Neuron (in vitro differentiated cells): ENCODE measurements around the gene UGT8.
A peak's percentile ranks its signal among the peaks of the same experiment; 100 is the strongest.
"Not testable (repeated sequence)": the region's sequence is repeated elsewhere in the genome, so short reads cannot be mapped to it uniquely, and the experiment has no call there.

Experiments
- H2AFZ ChIP-seq: one replicate; pipeline ENCODE4 v1.6.1; 2013; ENCODE audit warnings: low read depth, mild to moderate bottlenecking, inconsistent platforms, low read length, moderate library complexity
- H3K27me3 ChIP-seq: one replicate; pipeline ENCODE4 v1.6.1; 2013; ENCODE audit warnings: low read length; ENCODE audit not compliant: insufficient read depth
- H3K36me3 ChIP-seq: one replicate; pipeline ENCODE4 v1.6.1; 2013; ENCODE audit warnings: low read length; ENCODE audit not compliant: insufficient read depth
- H3K4me1 ChIP-seq: one replicate; pipeline ENCODE4 v1.6.1; 2013; ENCODE audit warnings: low read length; ENCODE audit not compliant: insufficient read depth
- H3K4me3 ChIP-seq: 2 replicates; pipeline ENCODE4 v1.5.1; 2013; ENCODE audit warnings: mild to moderate bottlenecking, low read length, moderate library complexity
- H3K9me3 ChIP-seq: one replicate; pipeline ENCODE4 v1.6.1; 2013; ENCODE audit warnings: low read length

UGT8 gene

DNA sequence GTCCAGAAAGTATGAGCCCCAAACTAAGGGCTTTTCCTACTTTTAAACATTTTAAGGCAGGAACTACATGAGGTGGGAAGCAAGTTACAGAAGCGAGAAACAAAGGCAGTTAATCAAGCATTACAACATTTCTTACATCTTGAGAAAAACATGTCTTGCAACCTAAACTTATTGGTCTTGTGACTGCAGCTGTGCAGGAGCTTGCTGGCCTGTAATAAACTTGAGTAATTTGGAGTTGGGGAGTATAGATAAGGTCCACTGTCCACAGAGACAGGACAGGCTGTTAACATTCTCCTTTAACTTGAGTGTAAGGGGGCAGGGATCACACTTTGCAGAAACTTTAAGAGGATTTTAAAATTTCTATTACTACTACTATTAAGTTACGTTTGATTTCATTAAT is 2.7 kb upstream of the UGT8 start:
- no peaks in the 10 kb centered on the region for H3K9me3 ChIP-seq
- H3K27me3 ChIP-seq = peaks cover 44% of the 10 kb centered on the region
- no peak overlapping the region for H3K4me3 ChIP-seq
- H3K36me3 ChIP-seq = no peaks in the 10 kb centered on the region
- no peak overlapping the region for H2AFZ ChIP-seq
- H3K4me1 ChIP-seq = peaks cover 15% of the 10 kb centered on the region

DNA sequence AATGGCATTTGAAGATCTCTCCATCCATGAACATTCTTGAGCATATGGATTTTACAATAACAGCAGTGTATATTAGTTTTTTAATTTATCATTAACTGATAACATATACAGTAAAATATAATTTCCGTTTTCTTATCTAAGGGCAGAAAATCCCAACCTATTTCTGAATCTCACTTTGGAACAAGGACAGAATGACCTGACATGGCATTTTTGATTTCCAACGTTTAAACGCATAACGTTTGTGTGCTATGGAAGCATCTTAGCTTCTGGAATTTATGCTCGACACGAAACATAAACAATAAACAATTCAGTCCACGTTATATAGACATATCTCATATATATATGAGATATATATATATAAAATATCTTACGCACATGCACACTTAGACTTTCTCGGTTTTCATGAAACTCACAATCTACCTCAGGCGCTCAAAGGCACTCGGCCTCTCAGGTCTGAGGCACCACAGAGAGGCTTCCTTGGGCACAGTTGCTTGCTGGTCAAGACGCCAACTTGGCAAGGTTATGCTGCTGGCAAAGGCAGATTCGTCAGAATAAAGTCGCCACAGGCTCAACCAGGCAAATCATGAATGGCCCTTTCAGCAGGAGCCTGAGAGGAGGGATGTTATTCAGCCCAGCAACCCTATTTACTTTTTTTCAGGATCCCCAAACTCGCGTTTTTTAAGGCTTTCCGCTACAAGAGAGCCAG is 1.0 kb upstream of the UGT8 start:
- Histone ChIP-seq H3K4me1 (peaks cover 15% of the 10 kb centered on the region), H2AFZ (peak overlapping the region; percentile 77), H3K9me3 (no peaks in the 10 kb centered on the region), H3K36me3 (no peaks in the 10 kb centered on the region), H3K4me3 (peak overlapping the region; percentile 46), H3K27me3 (peaks cover 49% of the 10 kb centered on the region)

DNA sequence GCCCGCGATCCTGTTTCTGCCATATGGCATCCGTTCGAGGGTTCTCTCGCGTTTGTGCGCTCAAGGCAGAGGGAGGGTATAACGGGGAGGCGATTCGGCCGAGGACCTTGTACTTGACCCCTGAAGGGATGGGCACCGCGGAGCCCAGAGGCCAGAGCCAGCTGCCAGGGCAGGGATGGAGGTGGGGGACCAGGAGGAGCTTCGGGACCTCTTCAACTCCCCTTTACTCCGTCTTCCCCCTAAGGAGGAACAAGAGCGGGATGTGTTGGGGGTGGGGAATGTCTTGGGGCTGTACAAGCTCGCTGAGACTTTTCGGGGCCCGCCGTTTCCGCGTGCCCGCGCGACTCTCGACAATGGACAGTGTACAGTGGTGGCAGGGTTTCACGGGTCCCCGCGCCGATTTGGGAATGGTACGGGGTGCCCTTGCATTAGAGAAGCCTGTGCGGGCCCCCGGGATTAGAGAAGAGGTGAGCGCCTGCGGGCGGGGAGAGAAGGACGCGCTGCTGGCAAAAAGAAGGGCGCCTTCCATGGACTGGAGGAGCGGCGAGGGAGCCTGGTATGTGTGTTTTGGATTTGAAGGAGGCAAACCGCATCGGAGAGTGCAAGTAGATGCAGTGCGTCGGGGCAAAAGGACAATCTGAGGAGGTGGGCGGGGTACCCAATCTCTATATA is 760 bp downstream of the UGT8 start:
- Histone ChIP-seq H3K9me3 (no peaks in the 10 kb centered on the region), H3K4me1 (peaks cover 15% of the 10 kb centered on the region), H3K4me3 (peak overlapping the region; percentile 46), H2AFZ (peak overlapping the region; percentile 89), H3K36me3 (no peaks in the 10 kb centered on the region), H3K27me3 (peaks cover 50% of the 10 kb centered on the region)

DNA sequence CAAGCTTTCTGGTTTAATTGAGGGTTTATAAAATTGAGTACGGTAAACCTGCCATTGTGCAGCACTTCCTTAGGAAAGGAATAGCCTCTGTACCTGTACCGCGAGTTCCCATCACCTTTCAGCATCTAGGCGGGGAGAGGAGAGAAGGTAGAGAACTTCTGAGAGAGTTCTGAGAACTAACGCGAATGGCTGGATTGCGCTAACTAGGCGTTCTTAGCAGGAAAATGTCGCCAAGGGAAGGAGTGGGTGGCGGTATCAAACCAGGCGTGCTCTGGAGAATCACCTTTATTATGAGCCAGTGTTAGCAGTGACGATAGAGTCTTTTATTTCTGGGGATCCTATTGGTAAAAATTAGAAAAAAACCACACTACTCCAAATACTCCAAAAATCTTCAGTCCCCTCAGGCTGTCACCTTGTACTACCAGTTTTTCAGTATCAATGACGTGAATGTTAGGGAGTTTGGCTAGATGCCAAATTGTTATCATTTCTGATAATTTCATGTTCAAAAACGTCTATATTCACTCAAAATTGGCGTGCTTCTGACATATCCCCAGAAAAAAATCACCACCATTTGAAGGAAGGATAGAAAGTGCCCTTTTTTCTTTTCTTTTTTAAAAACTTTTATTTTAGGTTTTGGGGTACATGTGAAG is 1.4 kb downstream of the UGT8 start:
- H3K27me3 ChIP-seq = peaks cover 50% of the 10 kb centered on the region
- no peaks in the 10 kb centered on the region for H3K9me3 ChIP-seq
- peaks cover 15% of the 10 kb centered on the region for H3K4me1 ChIP-seq
- peak overlapping the region; percentile 46 for H3K4me3 ChIP-seq
- no peaks in the 10 kb centered on the region for H3K36me3 ChIP-seq
- H2AFZ ChIP-seq = peak overlapping the region; percentile 89

DNA sequence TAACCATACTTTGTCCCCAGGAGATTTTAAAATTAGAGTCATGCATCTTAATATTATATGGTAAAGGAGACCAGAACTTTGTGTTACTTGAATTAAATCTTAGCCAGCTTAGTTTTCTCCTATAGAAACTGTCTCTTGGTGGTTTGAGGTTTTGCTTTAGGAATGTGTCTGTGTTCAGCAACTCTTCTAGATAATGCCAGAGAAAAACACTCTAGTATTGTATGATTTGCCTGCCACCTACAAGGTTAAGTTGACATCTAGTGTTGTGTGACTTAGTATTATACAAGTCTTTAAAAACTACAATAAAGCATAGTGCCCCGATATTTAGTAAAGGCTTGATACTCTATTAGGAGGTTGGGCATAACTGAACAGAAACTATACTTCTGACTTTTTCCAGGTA is 2.1 kb downstream of the UGT8 start:
- H3K4me3 ChIP-seq = no peak overlapping the region
- H3K36me3 ChIP-seq = no peaks in the 10 kb centered on the region
- peaks cover 50% of the 10 kb centered on the region for H3K27me3 ChIP-seq

DNA sequence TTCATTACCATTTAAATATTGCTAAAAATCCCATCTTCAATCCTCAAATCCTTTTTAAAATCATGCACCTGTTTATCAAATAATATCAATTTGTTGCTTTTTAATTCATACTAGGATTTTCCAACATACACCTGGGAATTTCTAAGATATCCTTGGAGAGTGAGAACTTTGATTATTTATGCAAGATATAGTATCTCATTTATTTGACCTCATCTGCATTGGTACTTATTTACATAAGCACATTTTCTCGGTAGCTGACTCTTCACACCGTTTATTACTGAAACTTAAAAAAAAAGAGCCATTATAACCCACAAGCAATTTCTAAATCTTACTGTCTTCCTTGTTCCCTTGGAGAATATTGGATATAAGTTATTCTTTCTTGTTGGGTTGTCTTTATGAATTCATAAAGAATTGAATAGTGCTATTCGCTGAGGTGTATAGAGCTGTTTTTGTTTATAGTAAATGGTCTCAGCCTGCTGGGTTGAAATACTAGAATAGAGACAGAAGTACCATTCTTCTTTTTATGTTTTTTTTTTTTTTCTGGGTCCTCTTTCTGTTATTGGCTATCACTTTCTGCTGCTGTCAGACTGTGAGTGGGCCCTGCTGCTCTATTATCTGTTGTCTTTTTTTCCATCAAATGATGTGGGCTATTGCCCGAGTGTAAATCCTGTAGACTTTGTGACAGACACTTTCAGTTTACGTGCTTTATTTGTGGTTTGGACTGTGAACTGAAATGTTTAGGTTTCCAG is 2.9 kb downstream of the UGT8 start:
- Histone ChIP-seq H3K36me3 (no peaks in the 10 kb centered on the region), H3K9me3 (no peaks in the 10 kb centered on the region), H2AFZ (no peak overlapping the region), H3K27me3 (peaks cover 48% of the 10 kb centered on the region), H3K4me3 (no peak overlapping the region), H3K4me1 (peaks cover 15% of the 10 kb centered on the region)

More for the DNA sequence above, 2.1 kb downstream of the UGT8 start:
- H3K9me3 ChIP-seq = no peaks in the 10 kb centered on the region
- no peak overlapping the region for H2AFZ ChIP-seq
- peaks cover 15% of the 10 kb centered on the region for H3K4me1 ChIP-seq

DNA sequence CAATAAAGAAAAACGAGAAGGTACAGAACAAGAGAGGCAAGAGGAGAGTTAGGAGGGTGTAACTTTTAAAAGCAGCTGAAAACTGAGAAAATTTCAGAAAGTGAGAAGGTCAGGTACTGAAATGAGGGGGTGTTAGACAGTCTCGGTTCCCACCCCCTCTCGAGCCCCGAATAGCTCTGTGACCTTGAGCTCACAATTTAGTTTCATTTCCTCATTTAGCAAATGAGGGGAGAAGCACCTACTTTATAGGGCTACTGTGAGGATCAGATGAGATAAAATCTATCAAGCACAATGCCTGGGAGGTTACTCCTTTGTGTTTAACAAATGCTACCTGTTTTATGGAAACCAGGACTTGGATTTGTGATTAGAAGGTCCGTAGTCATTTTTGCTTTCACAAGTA is 4.9 kb downstream of the UGT8 start:
- peaks cover 9% of the 10 kb centered on the region for H3K4me1 ChIP-seq
- no peak overlapping the region for H3K4me3 ChIP-seq
- H2AFZ ChIP-seq = no peak overlapping the region
- H3K27me3 ChIP-seq = peaks cover 29% of the 10 kb centered on the region
- H3K36me3 ChIP-seq = no peaks in the 10 kb centered on the region
- H3K9me3 ChIP-seq = no peaks in the 10 kb centered on the region

DNA sequence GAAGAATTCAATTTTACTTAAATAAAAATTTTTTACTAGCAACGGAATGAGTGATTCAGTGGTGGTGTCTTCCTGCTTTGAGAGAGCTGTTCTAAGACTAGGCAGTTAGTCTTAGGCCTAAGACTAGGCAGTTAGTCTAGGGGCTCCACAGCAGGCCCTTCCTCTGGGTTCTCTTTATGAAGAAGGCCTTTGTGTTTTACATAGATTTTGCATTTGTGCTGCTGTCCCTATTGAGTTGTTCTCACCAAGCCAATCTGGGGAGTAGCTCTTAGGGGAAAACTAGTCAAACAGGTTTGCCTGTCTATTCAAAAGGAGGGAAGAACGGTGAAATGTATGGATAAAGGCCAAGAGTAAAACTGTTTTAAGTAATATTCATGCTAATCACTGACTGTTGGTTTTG is 7.6 kb downstream of the UGT8 start:
- no peaks in the 10 kb centered on the region for H3K9me3 ChIP-seq
- H3K27me3 ChIP-seq = peaks cover 7% of the 10 kb centered on the region
- H3K4me3 ChIP-seq = no peak overlapping the region
- H2AFZ ChIP-seq = no peak overlapping the region
- no peaks in the 10 kb centered on the region for H3K4me1 ChIP-seq
- H3K36me3 ChIP-seq = no peaks in the 10 kb centered on the region

DNA sequence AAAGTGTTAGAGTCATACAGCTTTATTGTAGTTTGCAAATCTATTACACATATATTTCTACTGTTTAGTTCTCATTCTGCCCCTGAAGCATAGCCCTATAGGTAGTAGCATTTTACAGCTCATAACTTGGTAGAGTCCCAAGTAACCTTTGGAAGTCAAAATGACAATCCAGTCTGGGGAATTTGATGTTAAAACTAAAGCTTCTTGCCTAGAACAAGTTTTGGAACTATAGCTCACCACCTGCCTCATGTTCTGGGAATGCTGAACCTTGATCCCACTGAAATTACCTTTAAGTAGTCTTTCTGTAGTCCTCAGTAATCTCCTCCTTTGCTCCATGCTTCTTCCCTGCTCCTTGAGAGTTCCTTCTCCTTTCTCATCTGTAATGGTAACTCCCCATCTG is 8.4 kb downstream of the UGT8 start:
- H3K27me3 ChIP-seq = peaks cover 4% of the 10 kb centered on the region
- no peaks in the 10 kb centered on the region for H3K4me1 ChIP-seq
- no peak overlapping the region for H3K4me3 ChIP-seq
- no peak overlapping the region for H2AFZ ChIP-seq
- H3K9me3 ChIP-seq = no peaks in the 10 kb centered on the region
- no peaks in the 10 kb centered on the region for H3K36me3 ChIP-seq

DNA sequence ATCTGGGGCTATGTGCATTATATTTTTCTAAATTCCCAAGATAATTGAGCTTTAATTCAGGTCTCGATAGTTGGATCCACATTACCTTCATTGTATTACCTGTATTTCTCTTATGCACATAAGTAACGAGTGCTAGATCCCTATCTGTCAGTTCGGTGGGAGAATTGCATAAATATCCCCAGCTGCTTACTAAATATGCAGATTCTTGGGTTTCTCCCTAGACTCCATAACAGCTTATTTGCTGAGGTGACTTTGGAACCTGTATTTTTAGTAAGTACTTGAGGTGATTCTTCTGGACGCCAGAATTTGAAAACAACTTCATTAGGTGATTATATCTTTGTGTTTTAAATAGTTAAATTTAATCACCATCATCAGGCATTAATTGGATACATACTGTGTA is 15.0 kb downstream of the UGT8 start:
- no peaks in the 10 kb centered on the region for H3K9me3 ChIP-seq
- no peak overlapping the region for H2AFZ ChIP-seq
- H3K4me1 ChIP-seq = no peaks in the 10 kb centered on the region
- no peak overlapping the region for H3K4me3 ChIP-seq
- H3K36me3 ChIP-seq = no peaks in the 10 kb centered on the region
- no peaks in the 10 kb centered on the region for H3K27me3 ChIP-seq

DNA sequence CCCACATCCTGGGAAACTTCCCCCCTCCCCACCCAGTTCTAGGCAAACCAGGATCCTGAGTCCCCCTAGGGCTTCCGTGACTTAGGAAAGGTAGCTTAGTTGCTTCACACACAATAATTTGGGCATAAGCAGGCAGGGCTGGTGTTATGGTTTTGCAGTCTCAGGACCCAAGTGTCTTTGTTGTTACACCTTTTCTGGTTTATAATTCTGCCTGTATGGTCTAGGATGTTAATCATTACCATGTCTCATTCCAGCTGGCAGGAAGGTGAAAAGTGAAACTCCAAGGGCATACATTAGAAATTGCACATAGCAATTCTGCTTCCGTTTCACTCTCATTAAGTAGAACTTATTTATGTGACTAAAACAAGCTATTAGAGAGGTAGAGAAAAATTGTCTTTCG is 16.8 kb downstream of the UGT8 start:
- Histone ChIP-seq H3K4me3 (no peak overlapping the region), H3K36me3 (no peaks in the 10 kb centered on the region), H3K4me1 (no peaks in the 10 kb centered on the region), H2AFZ (no peak overlapping the region), H3K27me3 (no peaks in the 10 kb centered on the region), H3K9me3 (no peaks in the 10 kb centered on the region)

DNA sequence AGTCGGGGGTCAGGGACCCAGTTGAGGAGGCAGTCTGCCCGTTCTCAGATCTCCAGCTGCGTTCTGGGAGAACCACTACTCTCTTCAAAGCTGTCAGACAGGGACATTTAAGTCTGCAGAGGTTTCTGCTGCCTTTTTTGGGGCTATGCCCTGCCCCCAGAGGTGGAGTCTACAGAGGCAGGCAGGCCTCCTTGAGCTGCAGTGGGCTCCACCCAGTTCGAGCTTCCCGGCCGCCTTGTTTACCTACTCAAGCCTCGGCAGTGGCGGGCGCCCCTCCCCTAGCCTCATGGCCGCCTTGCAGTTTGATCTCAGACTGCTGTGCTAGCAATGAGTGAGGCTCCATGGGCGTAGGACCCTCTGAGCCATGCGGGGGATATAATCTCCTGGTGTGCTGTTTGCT is 17.4 kb downstream of the UGT8 start:
- not testable (repeated sequence) for H3K36me3 ChIP-seq, H3K4me1 ChIP-seq, H3K4me3 ChIP-seq, H2AFZ ChIP-seq, H3K9me3 ChIP-seq, H3K27me3 ChIP-seq

DNA sequence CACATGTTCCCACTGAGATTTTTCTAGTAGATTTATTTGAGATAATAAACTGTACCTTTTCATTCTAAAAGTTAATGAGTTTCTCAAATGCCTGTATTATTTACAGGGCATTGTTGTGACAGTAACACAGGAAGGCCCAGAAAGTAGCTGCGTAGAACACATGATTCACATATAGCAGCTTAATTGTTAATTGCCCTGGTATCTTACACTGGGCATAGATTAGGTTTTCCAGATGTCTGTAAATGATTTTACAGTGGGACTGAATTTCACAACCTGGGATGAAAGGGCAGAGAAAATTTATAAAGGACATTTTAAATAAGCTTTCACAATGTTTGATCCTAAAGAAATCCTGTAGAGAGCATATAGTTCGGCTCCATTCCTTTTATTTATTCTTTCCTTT is 27.6 kb downstream of the UGT8 start:
- no peaks in the 10 kb centered on the region for H3K9me3 ChIP-seq
- H2AFZ ChIP-seq = no peak overlapping the region
- no peak overlapping the region for H3K4me3 ChIP-seq
- H3K27me3 ChIP-seq = no peaks in the 10 kb centered on the region
- H3K4me1 ChIP-seq = no peaks in the 10 kb centered on the region
- no peaks in the 10 kb centered on the region for H3K36me3 ChIP-seq
